Astrocyte (in vitro differentiated cells and primary cell): ENCODE measurements around the gene SEC62. TPM values are rescaled to one million over a fixed set of nuclear protein-coding genes. Genes with fewer than 3 reads are reported as not detected.

Experiments
- DNase-seq: peaks from one replicate; pipeline ENCODE4 v3.0.0-alpha.2; 2010; ENCODE audit warnings: low read depth
- FAIRE-seq: peaks from 2 replicates; lab custom pipeline; 2011; peaks lifted over from hg19 to GRCh38; lab: Jason Lieb, UNC
- H2AFZ ChIP-seq: 2 replicates; pipeline ENCODE4 v1.6.0; 2012; ENCODE audit warnings: low read depth, low read length, inconsistent platforms
- H3K27ac ChIP-seq: 2 replicates; pipeline ENCODE4 v1.5.1; 2011; ENCODE audit warnings: low read depth, low read length, inconsistent platforms
- H3K27me3 ChIP-seq: 2 replicates; pipeline ENCODE4 v1.6.0; 2011; ENCODE audit warnings: low read length, inconsistent platforms; ENCODE audit not compliant: insufficient read depth
- H3K36me3 ChIP-seq: 2 replicates; pipeline ENCODE4 v1.5.1; 2011; ENCODE audit warnings: low read length, inconsistent platforms; ENCODE audit not compliant: insufficient read depth
- H3K4me1 ChIP-seq: 2 replicates; pipeline ENCODE4 v1.5.1; 2011; ENCODE audit warnings: low read length, inconsistent platforms; ENCODE audit not compliant: insufficient read depth
- H3K4me2 ChIP-seq: 2 replicates; pipeline ENCODE4 v1.6.0; 2012; ENCODE audit warnings: low read length, inconsistent platforms
- H3K4me3 ChIP-seq: 2 replicates; pipeline ENCODE4 v1.5.1; 2011; ENCODE audit warnings: low read depth, mild to moderate bottlenecking, low read length, inconsistent platforms; ENCODE audit not compliant: insufficient read depth
- H3K79me2 ChIP-seq: 2 replicates; pipeline ENCODE4 v1.6.0; 2012; ENCODE audit warnings: mild to moderate bottlenecking, low read length, inconsistent platforms; ENCODE audit not compliant: insufficient read depth
- H3K9ac ChIP-seq: 2 replicates; pipeline ENCODE4 v1.6.0; 2012; ENCODE audit warnings: mild to moderate bottlenecking, low read length, inconsistent platforms
- H3K9me3 ChIP-seq: 2 replicates; pipeline ENCODE4 v1.5.1; 2012; ENCODE audit warnings: low read depth, mild to moderate bottlenecking, low read length, inconsistent platforms; ENCODE audit not compliant: insufficient read depth
- H4K20me1 ChIP-seq: 2 replicates; pipeline ENCODE4 v1.6.0; 2012; ENCODE audit warnings: low read length, inconsistent platforms; ENCODE audit not compliant: insufficient read depth
- H3K27ac Mint-ChIP-seq: one replicate; pipeline ENCODE4 v1.8.0; 2021; ENCODE audit warnings: mild to moderate bottlenecking, mixed read lengths; ENCODE audit not compliant: unreplicated experiment
- H3K27me3 Mint-ChIP-seq: one replicate; pipeline ENCODE4 v1.8.0; 2021; ENCODE audit warnings: low read depth, mixed read lengths; ENCODE audit not compliant: unreplicated experiment
- H3K36me3 Mint-ChIP-seq: one replicate; pipeline ENCODE4 v1.8.0; 2021; ENCODE audit warnings: low read depth, mixed read lengths; ENCODE audit not compliant: unreplicated experiment
- H3K4me1 Mint-ChIP-seq: one replicate; pipeline ENCODE4 v1.8.0; 2021; ENCODE audit warnings: low read depth, mixed read lengths; ENCODE audit not compliant: unreplicated experiment
- H3K4me3 Mint-ChIP-seq: one replicate; pipeline ENCODE4 v1.8.0; 2021; ENCODE audit warnings: mild to moderate bottlenecking, moderate library complexity, mixed read lengths; ENCODE audit not compliant: unreplicated experiment
- H3K9me3 Mint-ChIP-seq: one replicate; pipeline ENCODE4 v1.8.0; 2021; ENCODE audit warnings: mild to moderate bottlenecking, mixed read lengths; ENCODE audit not compliant: unreplicated experiment
- CTCF ChIP-seq: IDR thresholded peaks from 2 replicates; pipeline ENCODE4 v1.5.1; 2011; ENCODE audit warnings: low read depth, mild to moderate bottlenecking, inconsistent platforms, low read length, moderate library complexity; ENCODE audit not compliant: insufficient read depth
- EZH2 ChIP-seq: IDR thresholded peaks from 2 replicates; pipeline ENCODE4 v1.6.1; 2012; ENCODE audit warnings: mild to moderate bottlenecking, low read length, inconsistent platforms; ENCODE audit not compliant: insufficient read depth
- total RNA-seq: library from RNA; stranded (reverse); gene quantifications from 2 replicates; pipeline ENCODE4 v1.2.1, GENCODE V29; 2021

Gene SEC62
- total RNA-seq, 1 donor from 2014 or later: 117 TPM

GRCh38 chr3:169939320-169939719 lies 27.3 kb upstream of the SEC62 start:
- Histone ChIP-seq H3K27ac (no peak overlapping the region), H3K36me3 (no peaks in the 10 kb centered on the region), H3K4me2 (no peak overlapping the region), H3K9me3 (no peaks in the 10 kb centered on the region), H3K27me3 (peaks cover 11% of the 10 kb centered on the region), H3K4me1 (no peaks in the 10 kb centered on the region), H3K9ac (no peak overlapping the region), H3K79me2 (no peaks in the 10 kb centered on the region), H2AFZ (no peak overlapping the region), H4K20me1 (no peaks in the 10 kb centered on the region), H3K4me3 (no peak overlapping the region)
- Mint-ChIP-seq H3K4me3 (no peak overlapping the region), H3K27me3 (peaks cover 33% of the 10 kb centered on the region), H3K9me3 (peaks cover 1% of the 10 kb centered on the region), H3K27ac (no peak overlapping the region), H3K36me3 (no peaks in the 10 kb centered on the region), H3K4me1 (no peaks in the 10 kb centered on the region)
- no peak for FAIRE-seq
- TF ChIP-seq CTCF (no peak), EZH2 (no peak)
- no peak for DNase-seq

- no peaks in the 10 kb centered on the region for H3K9me3 ChIP-seq
- H3K4me3 Mint-ChIP-seq: no peak overlapping the region
- peaks cover 30% of the 10 kb centered on the region for H3K27me3 Mint-ChIP-seq
- no peak overlapping the region for H3K27ac Mint-ChIP-seq
- H3K36me3 ChIP-seq: no peaks in the 10 kb centered on the region
- no peaks in the 10 kb centered on the region for H3K4me1 Mint-ChIP-seq
- no peaks in the 10 kb centered on the region for H3K79me2 ChIP-seq
- DNase-seq (no peak), FAIRE-seq (no peak)
- no peak overlapping the region for H3K4me3 ChIP-seq
- H3K27me3 ChIP-seq: peaks cover 9% of the 10 kb centered on the region
- H3K36me3 Mint-ChIP-seq: no peaks in the 10 kb centered on the region
- H3K9me3 Mint-ChIP-seq: peaks cover under 1% of the 10 kb centered on the region
- no peaks in the 10 kb centered on the region for H4K20me1 ChIP-seq
- no peak overlapping the region for H3K4me2 ChIP-seq
- H2AFZ ChIP-seq: no peak overlapping the region
- no peak overlapping the region for H3K9ac ChIP-seq
- TF ChIP-seq CTCF (no peak), EZH2 (no peak)
- H3K27ac ChIP-seq: no peak overlapping the region
- H3K4me1 ChIP-seq: no peaks in the 10 kb centered on the region
Observed at GRCh38 chr3:169939751-169940150, 26.9 kb upstream of the SEC62 start.

GRCh38 chr3:169940470-169941181 lies 26.0 kb upstream of the SEC62 start:
- H3K36me3 ChIP-seq: no peaks in the 10 kb centered on the region
- Mint-ChIP-seq H3K27me3 (peaks cover 21% of the 10 kb centered on the region), H3K4me1 (no peaks in the 10 kb centered on the region), H3K36me3 (no peaks in the 10 kb centered on the region), H3K9me3 (no peaks in the 10 kb centered on the region), H3K27ac (no peak overlapping the region), H3K4me3 (no peak overlapping the region)
- H3K9ac ChIP-seq: no peak overlapping the region
- H4K20me1 ChIP-seq: no peaks in the 10 kb centered on the region
- DNase-seq (no peak), FAIRE-seq (no peak)
- H3K27ac ChIP-seq: no peak overlapping the region
- H3K79me2 ChIP-seq: no peaks in the 10 kb centered on the region
- H2AFZ ChIP-seq: no peak overlapping the region
- no peaks in the 10 kb centered on the region for H3K9me3 ChIP-seq
- H3K4me2 ChIP-seq: no peak overlapping the region
- TF ChIP-seq CTCF (no peak), EZH2 (no peak)
- no peaks in the 10 kb centered on the region for H3K4me1 ChIP-seq
- H3K4me3 ChIP-seq: no peak overlapping the region
- H3K27me3 ChIP-seq: peaks cover 3% of the 10 kb centered on the region
